ENCODE data around the gene SLC34A1.
A peak's percentile ranks its signal among the peaks of the same experiment; 100 is the strongest.

Gene SLC34A1

DNA sequence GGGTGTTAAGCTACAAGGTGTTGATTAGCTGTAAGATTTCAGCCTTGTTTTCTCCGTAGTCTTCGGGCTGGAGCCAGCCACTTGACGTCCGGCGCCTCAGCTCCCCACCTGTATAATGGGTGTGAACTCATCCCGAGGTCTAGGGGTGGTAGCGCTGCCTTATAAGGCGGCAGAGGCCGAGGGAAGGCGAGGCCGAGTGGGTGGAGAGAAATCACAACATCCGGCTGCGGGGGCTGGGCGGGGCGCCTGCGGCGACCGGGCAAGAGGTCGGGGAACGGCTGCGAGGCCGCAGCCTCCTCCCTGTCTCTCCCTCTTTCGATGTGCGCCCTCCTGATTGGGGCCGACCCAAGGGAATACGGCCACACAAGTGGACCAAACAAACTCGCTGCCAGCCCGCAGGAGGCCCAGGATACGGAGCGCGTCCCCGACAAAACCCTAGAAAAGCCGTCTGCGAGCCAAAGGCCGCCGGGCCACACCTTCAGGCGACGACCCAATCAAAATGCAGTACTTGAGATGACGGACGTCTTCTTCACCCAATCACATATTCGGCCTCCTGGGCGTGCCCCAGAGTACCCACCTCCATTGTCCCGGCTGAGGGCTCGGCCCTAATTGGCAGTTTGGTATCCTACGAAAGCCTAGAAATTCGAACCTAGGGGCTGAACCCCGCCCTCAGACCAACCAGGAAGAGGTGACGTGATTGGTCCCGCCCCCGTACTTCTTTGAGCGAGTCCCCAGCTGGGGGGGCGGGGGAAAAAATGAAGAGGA is 41.7 kb downstream of the SLC34A1 start:
- H3K27ac ChIP-seq, result peak overlapping the region; percentile 90 to 97
- TF ChIP-seq, protein P1, sequence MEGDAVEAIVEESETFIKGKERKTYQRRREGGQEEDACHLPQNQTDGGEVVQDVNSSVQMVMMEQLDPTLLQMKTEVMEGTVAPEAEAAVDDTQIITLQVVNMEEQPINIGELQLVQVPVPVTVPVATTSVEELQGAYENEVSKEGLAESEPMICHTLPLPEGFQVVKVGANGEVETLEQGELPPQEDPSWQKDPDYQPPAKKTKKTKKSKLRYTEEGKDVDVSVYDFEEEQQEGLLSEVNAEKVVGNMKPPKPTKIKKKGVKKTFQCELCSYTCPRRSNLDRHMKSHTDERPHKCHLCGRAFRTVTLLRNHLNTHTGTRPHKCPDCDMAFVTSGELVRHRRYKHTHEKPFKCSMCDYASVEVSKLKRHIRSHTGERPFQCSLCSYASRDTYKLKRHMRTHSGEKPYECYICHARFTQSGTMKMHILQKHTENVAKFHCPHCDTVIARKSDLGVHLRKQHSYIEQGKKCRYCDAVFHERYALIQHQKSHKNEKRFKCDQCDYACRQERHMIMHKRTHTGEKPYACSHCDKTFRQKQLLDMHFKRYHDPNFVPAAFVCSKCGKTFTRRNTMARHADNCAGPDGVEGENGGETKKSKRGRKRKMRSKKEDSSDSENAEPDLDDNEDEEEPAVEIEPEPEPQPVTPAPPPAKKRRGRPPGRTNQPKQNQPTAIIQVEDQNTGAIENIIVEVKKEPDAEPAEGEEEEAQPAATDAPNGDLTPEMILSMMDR (IDR thresholded peaks at IDR 0.05), result no peak
- peak overlapping the region; percentile 97 for H3K4me3 ChIP-seq
- peak; percentile 100 for DNase-seq (ENCODE audit: low spot score)

DNA sequence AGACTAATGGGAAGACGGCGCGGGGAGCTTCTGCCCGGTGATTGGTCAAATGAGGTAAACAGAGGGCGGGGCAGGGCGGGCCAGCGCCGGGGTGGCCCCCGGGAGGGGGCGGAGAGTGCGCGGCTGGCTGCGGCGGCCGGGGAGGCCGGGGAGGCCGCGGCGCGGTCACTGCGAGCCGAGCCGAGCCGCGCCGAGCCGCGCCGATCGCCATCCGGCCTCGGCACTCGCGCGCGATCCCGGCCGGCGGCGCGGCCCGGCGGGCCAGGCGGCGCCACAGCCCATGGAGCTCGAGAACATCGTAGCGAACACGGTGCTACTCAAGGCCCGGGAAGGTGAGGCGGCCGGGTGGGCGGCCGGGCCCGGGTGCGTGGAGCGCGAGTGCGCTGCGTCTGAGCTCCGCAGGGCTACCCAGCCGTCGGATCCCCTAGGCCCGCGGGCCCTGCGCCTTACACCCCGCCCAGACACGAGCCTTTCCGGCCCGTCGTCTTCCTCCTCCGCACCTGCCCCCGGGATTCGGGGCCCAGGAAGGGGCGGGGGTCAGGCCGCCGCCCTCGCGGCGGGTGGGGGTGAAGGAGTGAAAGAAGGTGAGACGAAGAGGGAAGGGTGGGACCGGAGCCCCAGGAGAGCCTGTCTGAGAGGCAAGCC is 42.5 kb downstream of the SLC34A1 start, which contains the start of gene GRK6:
GRK6 (plus strand) TSS at position 111 of the 645 bp plus-strand sequence; CDS start at position 281, 170 bp downstream.
- TF ChIP-seq, protein P1 (IDR thresholded peaks at IDR 0.05), result no peak
- H3K4me3 ChIP-seq, result peak within 1 kb of the TSS; percentile 97
- peak within 1 kb of the TSS; percentile 90 to 97 for H3K27ac ChIP-seq
- peak; percentile 80 for DNase-seq (ENCODE audit: low spot score)

DNA sequence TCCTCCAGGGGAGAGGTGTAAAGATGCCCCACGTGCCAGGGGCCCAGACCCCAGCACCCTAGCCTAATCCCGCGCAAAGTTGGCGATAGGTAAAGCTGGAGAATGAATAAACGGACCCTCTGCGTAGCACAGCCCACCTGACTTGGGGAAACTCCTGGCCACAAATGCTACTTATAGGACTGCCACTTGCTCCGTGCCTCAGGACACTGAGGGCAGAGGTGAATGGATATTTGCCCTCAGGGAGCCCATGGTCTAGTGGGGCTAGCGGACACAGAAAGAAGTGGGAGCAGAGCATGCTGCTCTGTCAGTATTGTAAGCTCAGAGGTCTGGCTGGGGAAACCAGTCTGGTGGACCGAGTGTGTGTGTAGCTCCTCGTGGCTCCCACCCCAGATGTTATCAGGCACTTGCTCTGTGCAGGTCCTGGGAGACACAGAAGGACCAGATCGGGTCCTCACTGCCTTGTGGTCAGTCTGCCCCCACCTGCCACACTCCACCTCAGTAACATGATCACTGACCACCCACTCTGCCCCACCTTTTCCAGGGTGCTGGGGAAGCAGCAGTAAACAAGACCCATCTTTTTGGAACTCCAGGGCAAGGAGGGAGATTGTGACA is 43.1 kb downstream of the SLC34A1 start:
- DNase-seq (ENCODE audit: low spot score), result peak; percentile 71
- Histone ChIP-seq H3K27ac (peak overlapping the region; percentile 85 to 95), H3K4me3 (peak overlapping the region; percentile 97)
- TF ChIP-seq, protein P1 (IDR thresholded peaks at IDR 0.05), result no peak

DNA sequence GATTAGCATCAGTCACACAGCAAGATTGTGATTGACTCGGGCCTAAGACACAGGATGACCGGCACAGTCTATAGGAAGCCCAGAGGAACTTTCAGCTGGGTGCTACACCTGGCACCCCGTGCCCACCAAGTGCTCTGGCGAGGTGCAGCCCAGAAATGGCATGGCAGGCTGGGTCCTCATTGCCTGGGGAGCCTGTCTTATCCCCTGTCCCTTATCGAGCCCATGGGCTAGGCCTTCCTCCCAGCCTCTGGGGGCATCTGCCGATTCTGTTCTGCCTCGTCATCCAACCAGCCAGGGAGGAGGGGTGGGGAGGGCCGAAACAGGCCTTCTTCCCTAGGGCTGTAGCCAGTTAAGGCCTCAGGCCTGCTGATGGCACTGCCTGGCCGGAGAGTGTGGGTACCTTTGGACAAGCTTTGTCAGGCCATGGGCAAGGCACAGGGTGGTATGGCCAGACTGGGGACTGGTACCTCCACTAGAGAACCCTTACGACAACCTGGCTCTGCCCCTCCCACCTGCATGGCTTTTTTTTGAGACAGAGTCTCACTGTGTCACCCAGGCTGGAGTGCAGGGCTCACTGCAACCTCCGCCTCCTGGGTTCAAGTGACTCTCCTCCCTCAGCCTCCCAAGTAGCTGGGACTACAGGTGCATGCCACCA is 43.8 kb downstream of the SLC34A1 start:
- H3K27ac ChIP-seq, result peak overlapping the region; percentile 37 to 85
- H3K4me3 ChIP-seq, result peak overlapping the region; percentile 97
- DNase-seq (ENCODE audit: low spot score), result peak; percentile 73
- TF ChIP-seq, protein P1 (IDR thresholded peaks at IDR 0.05), result no peak

DNA sequence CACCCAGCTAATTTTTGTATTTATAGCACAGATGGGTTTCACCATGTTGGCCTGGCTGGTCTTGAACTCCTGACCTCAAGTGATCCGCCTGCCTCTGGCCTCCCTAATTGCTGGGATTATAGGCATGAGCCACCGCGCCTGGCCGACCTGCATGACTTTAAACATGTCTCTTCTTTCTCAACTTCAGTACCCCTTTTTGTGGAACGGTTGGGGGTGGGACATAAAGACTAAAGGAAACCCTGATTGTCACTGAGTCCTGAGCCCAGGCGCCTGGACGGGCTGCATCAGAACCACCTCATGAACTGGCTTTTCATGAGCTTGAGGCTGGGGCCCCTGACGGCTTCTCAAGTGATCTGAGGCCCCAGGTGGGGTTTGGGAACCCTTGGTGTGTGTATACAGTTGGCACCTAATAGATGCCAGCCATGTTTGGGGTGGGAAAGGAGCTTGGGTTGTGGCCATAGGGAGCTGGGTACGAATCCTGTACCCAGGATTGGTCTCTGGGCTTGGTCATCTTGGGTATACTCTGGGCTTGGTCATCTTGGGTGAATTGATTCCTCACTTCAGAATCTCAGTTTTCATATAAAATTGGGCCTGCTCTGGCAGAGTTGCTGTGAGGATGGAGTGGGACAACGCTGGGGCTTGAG is 44.5 kb downstream of the SLC34A1 start:
- H3K27ac ChIP-seq, result peak overlapping the region in 1 of 2 donors; percentile 56
- peak overlapping the region; percentile 97 for H3K4me3 ChIP-seq
- DNase-seq (ENCODE audit: low spot score), result no peak
- TF ChIP-seq, protein P1 (IDR thresholded peaks at IDR 0.05), result no peak

DNA sequence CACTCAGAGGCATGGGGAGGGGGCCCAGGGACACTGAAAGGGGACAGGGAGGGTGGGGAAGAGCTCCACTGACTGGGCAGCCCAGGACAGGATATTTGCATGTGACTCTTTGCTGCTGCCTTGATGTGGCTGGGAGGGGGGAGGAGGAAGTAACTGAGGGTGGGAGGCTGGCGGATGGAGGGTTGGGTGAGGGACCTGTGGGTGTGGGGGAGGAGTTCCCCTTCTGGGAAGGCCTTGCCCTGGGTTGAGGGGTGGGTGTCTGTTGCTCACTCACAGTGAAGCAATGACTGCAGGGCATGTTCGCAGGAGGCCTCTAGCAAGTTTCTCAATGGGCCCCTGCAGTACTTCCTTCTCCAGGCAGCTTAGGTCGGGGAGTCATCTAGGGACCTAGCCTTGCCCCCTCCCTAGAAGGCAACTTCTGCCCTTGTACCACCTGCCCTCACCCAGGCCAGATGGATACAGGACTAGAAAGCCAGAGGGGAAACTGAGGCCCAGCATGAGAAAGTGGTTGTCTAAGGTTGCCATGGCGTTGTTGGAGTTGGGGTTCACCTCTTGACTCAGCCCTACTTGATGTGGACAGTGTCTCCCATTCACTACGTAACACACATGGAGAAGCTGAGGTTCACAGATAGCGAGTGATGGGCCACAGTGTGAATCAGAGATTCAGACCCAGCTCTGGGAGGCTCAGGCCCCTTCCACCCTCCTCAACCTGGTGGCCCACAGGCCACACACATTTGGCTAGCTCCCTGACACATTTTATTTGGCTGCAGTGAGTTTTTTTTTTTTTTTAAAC is 45.2 kb downstream of the SLC34A1 start:
- no peak for DNase-seq (ENCODE audit: low spot score)
- Histone ChIP-seq H3K4me3 (no peak overlapping the region), H3K27ac (peak overlapping the region in 1 of 2 donors; percentile 56)
- TF ChIP-seq, protein P1 (IDR thresholded peaks at IDR 0.05), result no peak
